GM21619 (cell line): ENCODE measurements around the gene TBKBP1.
"Not testable (repeated sequence)": the region's sequence is repeated elsewhere in the genome, so short reads cannot be mapped to it uniquely, and the experiment has no call there.

Experiments used
- ATAC-seq: cut with Tn5 transposase; IDR thresholded peaks from one replicate; pipeline ENCODE4 v1.9.1; 2021; ENCODE audit not compliant: unreplicated experiment

The TBKBP1 gene

DNA sequence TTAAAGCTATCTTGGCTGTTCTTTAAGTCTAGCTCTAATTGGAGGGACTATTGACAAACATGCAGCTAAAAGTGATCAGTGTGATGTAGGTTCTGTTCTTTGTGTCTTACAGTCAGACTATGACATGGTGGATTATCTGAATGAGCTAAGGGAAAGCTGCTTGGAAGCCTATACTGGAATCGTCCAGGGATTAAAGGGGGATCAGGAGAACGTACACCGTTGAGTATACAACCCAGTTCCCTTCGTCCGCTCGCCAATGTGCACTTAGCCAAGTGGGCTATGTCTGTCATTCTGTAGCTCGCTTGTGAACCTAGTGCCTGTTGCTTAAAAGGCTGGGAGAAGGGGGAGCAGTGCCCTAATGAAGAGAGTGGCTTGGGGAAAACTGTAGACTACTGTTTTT lies 15.8 kb upstream of the TBKBP1 start:
- no peak for ATAC-seq

DNA sequence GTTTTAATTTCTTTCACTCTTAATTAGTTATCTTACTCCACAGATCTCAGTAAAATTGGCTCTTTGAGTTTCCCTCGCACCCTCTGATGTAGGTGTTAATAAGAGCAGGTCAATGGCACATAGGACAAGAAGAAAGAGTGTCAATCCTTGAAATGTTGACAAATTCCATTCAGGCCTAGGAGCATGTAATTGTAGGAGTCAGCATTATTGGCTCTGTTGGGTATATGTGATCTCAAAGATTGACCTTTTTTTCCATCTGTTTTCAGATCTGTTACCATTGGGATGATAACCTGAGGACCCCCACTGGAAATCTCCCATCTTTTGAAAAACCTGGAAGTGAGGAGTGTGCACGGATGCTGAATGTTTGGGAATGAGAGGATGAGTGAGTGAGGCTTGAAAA lies 11.8 kb upstream of the TBKBP1 start:
- ATAC-seq: no peak

DNA sequence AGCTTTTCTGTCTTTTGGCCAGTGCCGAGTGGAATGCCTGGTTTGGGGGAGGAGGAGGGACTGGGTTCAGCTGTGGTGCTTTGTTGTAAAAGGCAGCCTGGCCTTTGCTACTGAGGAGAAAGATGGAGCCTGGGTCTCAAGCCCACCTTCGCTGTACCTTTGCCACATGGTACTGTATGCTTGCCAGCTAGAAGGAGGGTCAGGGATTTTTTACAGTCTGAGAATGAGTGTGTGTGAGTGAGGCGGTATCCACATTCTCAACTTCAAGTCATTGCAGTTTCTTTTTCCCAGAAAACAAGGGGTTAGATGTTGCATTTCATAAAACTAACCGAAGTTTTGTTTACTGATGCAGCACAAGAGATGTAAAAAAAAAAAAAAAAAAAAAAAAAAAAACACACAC lies 11.2 kb upstream of the TBKBP1 start:
- not testable (repeated sequence) for ATAC-seq

DNA sequence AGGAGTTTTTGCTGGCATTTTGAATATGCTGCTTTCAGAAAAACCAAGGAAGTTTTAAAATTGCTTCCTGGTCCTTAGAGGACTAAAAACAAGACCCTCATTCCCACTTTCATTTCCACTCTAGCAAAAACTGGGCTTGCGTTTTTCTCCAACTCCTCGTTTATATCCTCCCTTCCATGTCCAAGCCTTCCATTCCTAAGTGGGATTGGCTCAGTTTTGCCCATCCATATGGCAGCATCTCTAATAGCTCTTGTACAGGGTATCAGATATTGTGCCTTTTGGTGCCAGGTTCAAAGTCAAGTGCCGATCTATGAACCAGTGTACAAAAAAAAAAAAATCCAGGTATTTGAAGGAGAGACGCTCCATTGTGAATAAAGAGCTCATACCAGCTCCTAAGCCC lies 9.9 kb upstream of the TBKBP1 start:
- no peak for ATAC-seq

DNA sequence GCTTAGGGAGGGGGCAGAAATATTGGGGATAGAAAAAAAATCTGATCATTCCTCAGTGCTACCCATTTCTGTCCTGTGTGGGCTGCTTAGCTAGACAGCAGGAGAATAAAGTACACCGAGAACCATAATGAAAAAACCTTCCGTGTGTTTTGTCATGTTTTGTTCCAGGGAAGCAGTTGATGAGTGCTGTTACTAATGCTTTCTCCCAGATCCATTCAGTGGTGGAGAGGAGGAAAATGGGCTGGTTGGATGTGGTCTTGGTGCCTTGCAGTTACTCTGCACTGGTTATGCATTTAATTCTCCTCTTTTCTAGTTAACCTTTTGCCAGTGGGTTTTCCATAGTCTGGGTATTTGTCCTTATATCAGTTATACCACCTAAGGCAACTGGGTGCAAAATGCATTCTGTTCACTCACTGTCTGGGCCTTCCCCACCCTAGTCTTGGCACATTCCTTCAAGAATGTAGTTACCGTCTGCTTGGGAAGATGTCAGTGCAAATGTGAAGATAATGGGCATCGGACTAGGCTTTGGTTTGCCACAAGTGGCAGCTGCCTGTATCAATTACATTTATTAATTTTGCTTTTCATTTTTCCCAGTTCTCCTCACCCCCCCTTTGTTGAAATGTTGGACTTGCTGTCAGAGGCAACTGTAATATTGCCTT lies 9.3 kb upstream of the TBKBP1 start:
- ATAC-seq: no peak

DNA sequence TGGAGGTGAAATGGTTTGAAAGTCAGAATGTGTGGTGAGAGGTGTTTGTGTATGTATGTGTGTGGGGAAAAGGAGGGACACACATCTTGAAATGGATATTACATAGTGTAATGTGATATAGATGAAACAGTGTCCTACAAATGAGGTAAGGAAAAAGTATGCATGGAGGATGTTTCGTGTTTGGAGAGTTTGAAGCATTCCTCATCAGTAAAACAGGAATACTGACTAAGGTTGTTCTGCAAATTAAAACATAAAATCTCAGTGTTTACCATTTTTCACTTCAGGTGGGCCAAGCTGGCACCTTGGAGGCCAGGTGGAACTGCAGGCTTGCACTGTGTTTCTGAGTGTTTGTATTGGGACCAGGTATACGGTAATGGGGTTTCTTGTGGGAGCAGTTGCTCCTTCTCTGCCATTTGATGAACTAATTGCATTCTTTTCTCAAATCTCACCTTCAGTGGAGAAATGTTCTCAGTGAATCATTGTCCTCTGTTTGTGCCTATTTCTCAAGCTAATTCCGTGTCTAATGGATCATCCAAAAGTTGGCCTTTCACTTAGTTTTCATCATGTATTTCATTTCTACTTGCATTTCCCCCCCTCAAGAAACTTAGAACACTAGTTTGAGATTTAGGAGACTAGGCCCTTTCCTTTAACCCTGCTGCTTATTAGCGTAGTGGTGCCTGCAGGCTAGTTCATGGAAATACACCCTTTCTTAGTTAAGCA lies 8.2 kb upstream of the TBKBP1 start:
- no peak for ATAC-seq

DNA sequence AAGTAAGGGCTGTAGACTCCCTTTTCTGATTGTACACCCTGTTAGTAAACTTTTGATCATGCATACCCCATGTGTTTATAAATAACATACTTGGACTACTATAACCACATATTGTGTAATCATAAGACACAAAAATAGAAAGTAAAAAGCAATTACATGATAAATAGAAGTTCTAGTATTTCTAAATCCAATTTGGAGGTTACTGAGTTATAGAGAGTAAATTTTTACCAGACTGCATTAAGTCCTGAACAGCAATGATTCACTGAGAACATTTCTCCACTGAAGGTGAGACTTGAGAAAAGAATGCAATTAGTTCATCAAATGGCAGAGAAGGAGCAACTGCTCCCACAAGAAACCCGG lies 7.7 kb upstream of the TBKBP1 start:
- no peak for ATAC-seq

DNA sequence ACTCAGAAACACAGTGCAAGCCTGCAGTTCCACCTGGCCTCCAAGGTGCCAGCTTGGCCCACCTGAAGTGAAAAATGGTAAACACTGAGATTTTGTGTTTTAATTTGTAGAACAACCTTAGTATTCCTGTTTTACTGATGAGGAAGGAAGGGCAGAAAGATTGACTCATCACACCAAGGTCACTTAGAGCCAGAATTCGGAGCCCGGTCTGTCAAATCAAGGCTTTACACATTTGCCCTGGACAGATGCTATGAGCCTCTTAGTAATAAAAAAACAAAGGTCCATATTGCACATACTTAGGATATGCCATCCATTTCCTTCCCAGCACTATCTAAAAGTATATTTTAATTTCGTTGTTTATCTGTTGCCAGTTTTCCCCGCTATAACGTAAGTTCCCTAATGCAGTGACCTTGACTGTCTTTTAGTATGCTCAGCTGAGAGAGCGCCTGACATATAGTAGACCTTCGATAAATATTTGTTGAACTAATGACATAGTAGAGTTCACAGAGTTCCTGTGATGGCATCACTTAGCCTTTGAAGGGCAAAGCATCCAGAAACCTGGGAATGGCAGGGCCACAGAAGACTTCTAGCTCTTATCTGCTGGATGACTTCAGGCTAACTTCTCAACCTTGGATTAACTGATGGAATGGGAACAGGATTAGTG lies 7.2 kb upstream of the TBKBP1 start:
- no peak for ATAC-seq

DNA sequence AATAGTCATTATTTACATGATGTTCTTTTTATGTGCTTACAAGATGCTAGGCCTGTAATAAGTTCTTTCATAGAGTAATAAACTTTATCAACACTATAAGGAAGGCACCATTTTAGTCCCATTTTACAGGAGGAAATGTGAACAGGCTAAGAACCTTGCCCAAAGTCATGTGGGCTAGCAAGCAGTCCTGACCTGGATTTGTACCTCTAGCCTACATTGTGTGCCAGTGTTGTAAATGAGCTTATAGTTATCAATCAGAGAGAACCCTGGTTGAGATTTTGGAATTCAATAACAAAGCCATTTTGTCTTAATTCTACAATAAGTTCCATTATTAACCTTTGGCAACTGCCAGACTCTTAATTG lies 6.7 kb upstream of the TBKBP1 start:
- ATAC-seq: no peak

DNA sequence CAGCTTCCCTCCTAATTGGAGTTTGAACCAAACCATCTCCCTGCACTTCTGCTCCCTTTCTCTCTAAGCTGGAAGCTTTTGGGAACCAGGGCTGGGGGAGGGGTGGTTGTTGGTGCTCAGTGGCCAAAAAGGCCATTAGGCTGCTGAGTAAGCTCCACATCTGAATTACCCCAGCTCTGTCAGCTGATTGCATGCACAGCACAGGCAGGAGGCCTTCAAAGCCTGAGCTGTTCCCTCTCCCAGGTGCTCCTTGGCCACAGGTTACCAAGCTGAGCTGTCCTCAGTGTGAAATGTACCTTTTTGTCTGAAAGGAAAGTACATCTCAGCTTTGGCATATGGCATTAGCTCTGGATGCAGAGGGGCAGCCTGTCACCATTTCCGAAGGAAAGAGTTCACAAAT lies 6.2 kb upstream of the TBKBP1 start:
- ATAC-seq: no peak

DNA sequence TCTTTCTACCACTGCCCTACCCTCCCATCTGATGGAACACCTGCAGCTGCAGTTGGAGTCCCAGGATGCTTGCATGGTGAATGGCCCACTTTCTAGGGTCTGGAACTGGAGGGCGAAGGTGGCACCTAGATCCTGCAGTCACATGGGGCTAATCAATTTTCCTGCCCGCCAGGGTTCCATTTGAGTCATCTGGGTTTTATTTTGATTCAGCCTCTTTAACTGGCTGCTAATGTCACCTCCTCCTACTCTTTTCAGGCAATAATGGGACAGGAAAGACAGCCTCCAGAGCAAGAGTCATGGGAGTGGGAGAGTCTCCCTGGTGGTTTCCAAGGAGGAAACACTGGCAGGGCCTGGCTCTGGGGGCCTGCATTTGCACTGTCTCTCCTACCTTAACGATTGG lies 3.8 kb upstream of the TBKBP1 start:
- no peak for ATAC-seq

DNA sequence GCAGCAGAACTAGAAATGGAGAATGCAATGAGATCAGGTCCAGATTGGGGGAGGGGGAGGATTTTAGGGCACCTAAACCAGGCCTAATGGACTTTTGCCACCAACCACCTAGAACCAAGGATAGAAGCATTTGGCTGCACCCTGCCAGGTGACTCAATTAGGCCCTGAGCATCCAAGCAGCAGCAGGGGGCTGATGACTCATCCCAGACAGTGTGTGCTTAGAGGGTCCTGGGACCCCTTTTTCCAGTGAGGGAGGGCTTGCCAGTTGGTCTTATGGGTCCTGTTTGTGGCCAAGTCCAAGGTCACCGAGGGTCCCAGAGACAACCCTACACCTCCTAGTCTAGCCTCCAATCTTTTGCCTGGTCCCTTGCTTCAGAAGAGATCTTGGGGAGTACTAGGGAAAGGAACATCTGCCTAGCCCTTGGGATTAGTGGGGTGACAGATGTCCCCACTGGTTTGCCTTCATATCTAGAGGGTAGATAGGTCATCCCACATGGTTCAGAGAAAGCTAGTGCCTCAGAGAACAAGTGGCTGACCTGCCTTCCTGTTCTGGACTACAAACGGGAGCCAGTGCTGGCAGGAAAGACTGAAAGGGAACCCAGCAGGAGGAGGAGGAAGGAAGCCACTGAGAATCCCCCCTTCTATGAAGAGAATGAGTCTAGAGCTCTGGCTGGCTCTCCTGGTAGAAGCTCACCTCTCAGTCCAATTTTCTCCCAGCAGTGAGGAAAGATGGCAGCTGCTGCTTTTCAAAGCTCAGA lies 1.6 kb upstream of the TBKBP1 start:
- no peak for ATAC-seq

DNA sequence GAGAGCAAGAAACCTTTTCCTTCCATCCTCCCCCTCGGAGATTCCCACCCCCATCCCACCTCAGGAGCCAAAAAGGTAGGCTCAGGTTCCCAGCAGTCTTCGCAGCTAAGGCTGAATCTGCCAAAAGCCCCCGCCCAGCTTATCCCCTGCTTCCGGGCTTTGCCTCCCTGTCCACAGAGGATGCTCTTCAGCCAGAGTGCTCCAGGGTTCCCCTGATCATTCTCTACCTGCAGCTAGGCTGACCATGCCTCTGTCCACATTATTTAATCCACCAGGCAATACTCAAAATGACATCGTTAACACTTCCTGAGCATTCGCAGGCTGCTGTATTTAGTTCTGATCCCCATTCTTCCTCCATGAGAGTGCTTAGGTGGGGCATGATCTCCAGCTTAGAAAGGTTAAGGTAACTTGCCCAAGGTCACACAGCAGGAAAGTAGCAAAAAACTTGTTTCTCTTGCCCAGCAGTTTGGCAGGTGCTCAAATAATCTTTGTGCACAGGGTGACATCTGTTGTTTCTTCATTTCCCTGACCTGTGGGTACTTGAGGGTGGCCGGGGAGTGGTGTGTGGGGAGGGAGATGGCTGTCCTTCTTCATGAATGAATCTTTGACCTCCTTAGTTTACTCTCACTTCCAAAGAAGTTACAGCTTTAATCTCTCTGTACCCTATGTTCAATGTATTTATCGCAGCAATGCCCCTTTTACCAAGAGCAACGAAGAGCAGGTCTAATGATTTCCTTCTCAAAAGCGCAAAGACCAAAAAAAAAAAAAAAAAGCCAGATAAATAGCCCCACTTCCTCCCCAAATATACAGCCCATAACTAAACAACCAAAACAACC lies 848 bp upstream of the TBKBP1 start:
- ATAC-seq: no peak

DNA sequence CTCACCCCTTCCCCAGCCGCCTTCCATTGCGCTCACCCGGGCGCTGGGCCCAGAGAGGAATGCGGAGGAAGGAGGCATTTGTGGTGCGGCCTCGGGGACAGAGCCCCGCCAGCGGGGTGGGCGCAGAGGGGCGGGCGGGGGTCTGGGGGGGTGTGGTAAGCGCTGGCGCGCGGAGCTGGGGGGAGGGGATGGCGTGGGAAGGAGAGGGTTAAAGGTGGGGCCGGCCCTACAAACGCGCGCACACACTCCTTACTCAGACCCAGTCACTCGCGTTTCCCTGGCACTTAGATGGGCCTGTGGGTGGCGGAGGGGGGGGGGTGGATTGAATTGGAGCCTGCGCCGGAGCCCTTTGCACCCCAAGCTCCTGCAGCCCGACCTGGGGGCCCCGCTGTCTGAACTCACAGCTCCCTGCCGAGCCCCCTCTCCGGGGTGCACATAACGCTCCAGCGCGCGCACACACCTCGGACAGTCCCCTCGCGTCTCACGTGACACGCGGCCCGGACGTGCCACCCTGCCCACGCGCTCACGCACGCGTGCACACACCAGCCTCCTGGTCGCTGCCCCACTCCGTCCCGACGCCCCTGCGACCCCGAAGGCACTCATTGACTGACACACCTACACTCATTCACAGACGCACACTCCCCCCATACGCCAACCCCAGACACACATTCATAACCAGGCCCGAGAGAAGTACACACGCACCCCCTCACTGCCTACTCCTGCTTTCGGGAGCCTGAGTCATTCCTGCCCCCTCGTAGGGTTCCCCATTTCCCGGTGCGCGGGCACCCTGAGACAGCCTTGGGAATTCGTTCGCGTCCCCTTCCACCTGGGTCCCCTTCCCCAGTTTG lies 844 bp downstream of the TBKBP1 start:
- ATAC-seq: no peak

DNA sequence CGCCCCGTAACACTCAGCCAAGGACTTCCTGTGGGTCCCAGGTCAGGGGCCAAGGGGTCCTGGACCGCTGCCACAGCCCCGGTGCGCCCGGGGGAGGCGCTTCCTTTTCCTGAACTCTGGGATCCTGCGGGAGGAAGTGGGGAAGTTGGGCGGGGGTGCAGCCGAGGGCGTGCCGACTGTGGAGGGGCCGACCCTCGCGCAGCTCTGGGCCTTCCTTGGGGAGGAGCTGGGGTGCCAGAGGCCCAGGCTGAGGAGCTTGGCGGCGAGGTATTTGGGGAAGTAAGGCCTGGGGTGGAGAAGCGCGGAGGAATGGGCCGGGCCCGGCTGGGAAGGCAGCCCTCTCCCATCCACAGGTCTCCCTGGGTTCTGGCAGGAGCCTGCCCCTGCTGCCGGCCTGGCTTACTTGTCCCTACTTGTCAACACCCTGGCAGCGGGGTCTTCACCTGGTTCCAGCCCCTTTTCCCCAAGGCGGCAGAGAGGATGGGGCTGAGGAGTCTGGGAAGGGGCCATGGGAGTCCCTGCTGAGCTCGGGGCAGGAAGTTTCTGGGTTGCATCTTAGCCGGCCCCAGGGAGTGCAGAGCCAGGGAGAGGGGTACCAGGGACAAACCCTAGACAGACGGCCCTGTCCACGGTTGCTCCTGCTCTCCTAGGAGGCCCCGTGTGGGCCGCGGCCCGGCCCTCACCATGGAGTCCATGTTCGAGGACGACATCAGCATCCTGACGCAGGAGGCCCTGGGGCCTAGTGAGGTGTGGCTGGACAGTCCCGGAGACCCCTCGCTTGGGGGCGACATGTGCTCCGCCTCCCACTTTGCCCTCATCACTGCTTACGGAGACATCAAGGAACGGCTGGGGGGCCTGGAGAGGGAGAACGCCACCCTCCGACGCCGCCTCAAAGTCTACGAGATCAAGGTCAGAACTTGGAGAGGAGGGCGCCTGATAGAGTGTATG lies 1.7 kb downstream of the TBKBP1 start:
- no peak for ATAC-seq

DNA sequence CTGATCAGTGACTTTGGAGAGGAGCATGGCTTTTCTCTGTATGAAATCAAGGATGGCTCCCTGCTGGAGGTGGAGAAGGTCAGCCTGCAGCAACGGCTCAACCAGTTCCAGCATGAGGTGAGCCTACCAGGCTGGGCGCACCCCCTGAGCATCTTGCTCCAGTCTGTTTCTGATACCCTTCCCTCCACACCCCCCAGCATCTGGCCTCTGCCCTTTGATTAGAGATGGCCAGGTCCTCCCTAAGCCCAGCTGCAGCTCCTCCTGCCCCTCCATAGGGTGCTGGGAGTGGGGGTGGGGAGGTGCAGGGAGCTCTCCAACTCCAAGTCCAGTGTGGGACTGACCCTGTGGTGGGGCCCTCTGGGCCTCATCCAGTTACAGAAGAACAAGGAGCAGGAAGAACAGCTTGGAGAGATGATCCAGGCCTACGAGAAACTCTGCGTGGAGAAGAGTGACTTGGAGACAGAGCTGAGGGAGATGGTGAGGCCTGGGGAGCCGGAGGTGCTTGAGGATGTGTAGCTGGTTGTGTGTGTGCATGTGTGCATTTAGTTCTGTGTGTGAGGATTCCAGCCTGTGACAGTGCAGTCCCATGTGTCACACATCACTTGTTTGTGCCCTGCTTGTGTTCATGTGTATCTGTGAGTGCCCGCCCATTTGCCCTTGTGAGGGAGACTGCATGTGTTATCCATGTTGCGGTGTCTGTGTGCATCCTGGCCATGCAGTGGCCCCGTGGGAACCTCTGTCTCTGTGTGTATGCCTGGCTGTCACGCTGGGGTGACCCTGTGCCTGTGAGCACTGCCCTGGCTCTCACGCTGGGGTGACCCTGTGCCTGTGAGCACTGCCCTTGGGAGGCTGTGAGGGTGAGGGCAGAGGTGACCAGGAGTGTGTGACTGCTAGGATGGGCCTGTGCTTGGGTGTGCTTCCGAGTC lies 3.0 kb downstream of the TBKBP1 start:
- no peak for ATAC-seq

DNA sequence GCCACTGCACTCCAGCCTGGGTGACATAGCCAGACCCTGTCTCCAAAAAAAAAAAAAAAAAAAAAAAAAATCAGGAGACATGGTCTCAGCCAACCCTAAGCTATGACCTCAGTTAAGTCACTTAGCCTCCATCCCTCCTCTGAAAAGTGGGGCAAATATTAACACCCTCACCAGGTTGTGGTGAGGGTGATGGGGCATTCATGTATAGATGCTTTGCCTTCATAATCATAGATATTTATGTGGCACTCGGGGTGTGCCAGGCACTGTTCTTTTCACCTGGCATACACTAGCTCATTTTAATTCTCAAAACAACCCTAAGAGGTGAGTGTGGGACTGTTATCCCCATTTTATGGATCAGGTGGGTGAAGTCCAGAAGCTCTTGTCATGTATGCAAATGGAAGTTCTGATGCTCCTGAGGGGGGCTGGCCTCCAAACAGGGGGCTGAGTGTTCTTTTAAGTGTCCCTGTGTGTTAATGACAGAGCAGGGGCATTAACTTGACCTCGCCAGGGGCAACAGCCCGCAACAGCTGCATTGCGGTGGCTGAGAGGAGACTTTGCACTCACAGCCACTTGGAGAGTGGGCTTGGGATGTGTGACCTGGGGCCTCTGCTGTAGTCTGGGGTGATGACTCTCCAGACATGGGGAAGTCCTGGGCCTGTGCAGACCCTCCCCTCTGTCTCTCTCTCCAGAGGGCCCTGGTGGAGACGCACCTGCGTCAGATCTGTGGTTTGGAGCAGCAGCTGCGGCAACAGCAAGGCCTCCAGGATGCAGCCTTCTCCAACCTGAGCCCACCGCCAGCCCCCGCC lies 4.1 kb downstream of the TBKBP1 start:
- ATAC-seq: no peak
